HCT116 (cell line): ENCODE measurements around the gene TMSB4X. TPM values are rescaled to one million over a fixed set of nuclear protein-coding genes. Genes with fewer than 3 reads are reported as not detected.

Experiments
- ATAC-seq: fragments of 200-7000 bp; cut with Tn5 transposase; 2 replicates; pipeline ENCODE4 v1.9.1; 2020; ENCODE audit warnings: mild to moderate bottlenecking, moderate library complexity
- BruUV-seq: library from RNA; stranded (reverse); fragments of 400-500 nt; replicated peaks from 2 replicates; lab custom pipeline; 2021; lab: Mats Ljungman, UMichigan
- CTCF ChIA-PET: fragments of 300-600 bp; sonication (Branson Sonifier 250); formaldehyde crosslinking; loops from one replicate; lab custom pipeline; 2021; ENCODE audit warnings: antibody characterized with exemption; lab: Charles Lee
- POLR2A ChIA-PET: fragments of 300-600, 350-600 bp; sonication (Branson Sonifier 250); formaldehyde crosslinking; loops from one replicate; lab custom pipeline; 2021; ENCODE audit warnings: antibody characterized with exemption; lab: Charles Lee
- RAD21 ChIA-PET, 2 experiments: fragments of 300-600 bp; sonication (Branson Sonifier 250); formaldehyde crosslinking; loops; one replicate each; lab custom pipeline; 2023; ENCODE audit warnings: low total read pairs in 2 of 2; ENCODE audit not compliant: uncharacterized antibody in 2 of 2, unreplicated experiment in 2 of 2, low non-redundant PET in 1 of 2; lab: Charles Lee
- DNase-seq: peaks from one replicate; pipeline ENCODE4 v3.0.0-alpha.2; 2010; ENCODE audit warnings: low read depth, low spot score
- H2AFZ ChIP-seq: fragments of 200-600 bp; shearing (Covaris generic), sonication (generic); 2 replicates; pipeline ENCODE4 v1.6.1; 2017; ENCODE audit warnings: low read depth, mixed run types, mixed read lengths, antibody characterized with exemption, low read length; ENCODE audit not compliant: poor library complexity, severe bottlenecking
- H3K27ac ChIP-seq: 2 replicates; pipeline ENCODE4 v1.5.1; 2012; ENCODE audit warnings: low read depth, low read length
- H3K27me3 ChIP-seq: fragments of 200-600 bp; sonication (generic); 2 replicates; pipeline ENCODE4 v1.6.1; 2016; ENCODE audit warnings: mixed run types, low read length, mixed read lengths; ENCODE audit not compliant: insufficient read depth
- H3K36me3 ChIP-seq, 2 experiments: fragments of 200-500 bp in 1 of 2; fragments of 200-600 bp in 1 of 2; sonication (Bioruptor generic) in 1 of 2; sonication (generic) in 1 of 2; 2 replicates each; pipeline versions ENCODE4 v1.5.1 to v1.6.1; 2014 to 2016; ENCODE audit warnings: low read length in 2 of 2, inconsistent platforms in 1 of 2, mixed read lengths in 1 of 2, mixed run types in 1 of 2; ENCODE audit not compliant: insufficient read depth in 2 of 2, control insufficient read depth in 1 of 2
- H3K4me1 ChIP-seq, 2 experiments: fragments of 200-600 bp in 1 of 2; sonication (generic) in 1 of 2; 2 replicates each; pipeline versions ENCODE4 v1.5.1 to v1.6.1; 2012 to 2017; ENCODE audit warnings: low read length in 2 of 2, inconsistent platforms in 1 of 2, mild to moderate bottlenecking in 1 of 2, mixed read lengths in 1 of 2, mixed run types in 1 of 2, moderate library complexity in 1 of 2; ENCODE audit not compliant: insufficient read depth in 2 of 2, control insufficient read depth in 1 of 2
- H3K4me2 ChIP-seq: fragments of 200-600 bp; sonication (generic); 2 replicates; pipeline ENCODE4 v1.6.1; 2017; ENCODE audit warnings: mixed run types, low read length, mixed read lengths
- H3K4me3 ChIP-seq, 2 experiments: fragments of 200-600 bp in 1 of 2; sonication (generic) in 1 of 2; replicated peaks in 1 of 2; 2 replicates each; pipeline ENCODE4 v1.5.1; 2011 to 2016; ENCODE audit warnings: low read length in 2 of 2, control low read depth in 1 of 2, low read depth in 1 of 2, mild to moderate bottlenecking in 1 of 2, mixed read lengths in 1 of 2, mixed run types in 1 of 2
- H3K79me2 ChIP-seq: fragments of 200-600 bp; sonication (generic); 2 replicates; pipeline ENCODE4 v1.6.1; 2017; ENCODE audit warnings: mild to moderate bottlenecking, mixed run types, low read length, moderate library complexity, mixed read lengths; ENCODE audit not compliant: insufficient read depth
- H3K9ac ChIP-seq: fragments of 200-600 bp; sonication (generic); 2 replicates; pipeline ENCODE4 v1.6.1; 2016; ENCODE audit warnings: low read length, mixed read lengths
- H3K9me2 ChIP-seq: fragments of 200-600 bp; sonication (generic), shearing (Covaris generic); 2 replicates; pipeline ENCODE4 v1.6.1; 2017; ENCODE audit warnings: mixed run types, mild to moderate bottlenecking, moderate library complexity; ENCODE audit not compliant: insufficient read depth
- H3K9me3 ChIP-seq, 2 experiments: fragments of 200-500 bp in 1 of 2; fragments of 200-600 bp in 1 of 2; sonication (Bioruptor generic) in 1 of 2; sonication (generic) in 1 of 2; 2 replicates each; pipeline ENCODE4 v1.6.1; 2014 to 2017; ENCODE audit warnings: low read length in 2 of 2, mixed read lengths in 2 of 2, inconsistent platforms in 1 of 2, low read depth in 1 of 2, mild to moderate bottlenecking in 1 of 2, mixed run types in 1 of 2, moderate library complexity in 1 of 2; ENCODE audit not compliant: control insufficient read depth in 1 of 2, insufficient read depth in 1 of 2
- H4K20me1 ChIP-seq: fragments of 200-600 bp; sonication (generic), shearing (Covaris generic); 2 replicates; pipeline ENCODE4 v1.6.1; 2017; ENCODE audit warnings: mixed run types, mild to moderate bottlenecking, moderate library complexity; ENCODE audit not compliant: insufficient read depth
- CBX3 ChIP-seq: IDR thresholded peaks from 2 replicates; pipeline ENCODE4 v1.6.1; 2012; ENCODE audit warnings: low read depth
- ELF1 ChIP-seq: IDR thresholded peaks from 2 replicates; pipeline ENCODE4 v1.6.1; 2012; ENCODE audit warnings: low read depth, borderline replicate concordance
- EZH2phosphoT487 ChIP-seq: fragments of 200-600 bp; IDR thresholded peaks from 2 replicates; pipeline ENCODE4 v1.6.1; 2018; ENCODE audit warnings: antibody characterized with exemption, borderline replicate concordance
- POLR2A ChIP-seq: IDR thresholded peaks from 2 replicates; pipeline ENCODE4 v1.7.0; 2011; ENCODE audit warnings: borderline replicate concordance; ENCODE audit not compliant: insufficient read depth, insufficient read length; ENCODE audit errors: extremely low read depth
- RAD21 ChIP-seq: IDR thresholded peaks from 2 replicates; pipeline ENCODE4 v1.6.1; 2012; ENCODE audit warnings: low read depth, mild to moderate bottlenecking
- SP1 ChIP-seq: IDR thresholded peaks from 2 replicates; pipeline ENCODE4 v1.6.1; 2012; ENCODE audit warnings: low read depth
- ZNF274 ChIP-seq: fragments of 200-500 bp; sonication (Bioruptor generic); IDR thresholded peaks from 2 replicates; pipeline ENCODE4 v1.6.1; 2014; ENCODE audit warnings: mild to moderate bottlenecking, low read depth, low read length, inconsistent platforms
- intact Hi-C: fragments of 100-400 bp; cut with micrococcal nuclease; formaldehyde crosslinking; loops from 2 replicates; pipeline ENCODE4 v1.10.0; 2022
- total RNA-seq: library from RNA; stranded (reverse); gene quantifications from one replicate; pipeline ENCODE4 v1.2.1, GENCODE V29; 2021; ENCODE audit not compliant: unreplicated experiment
- TF ChIP-seq, protein P1 (sequence below), 3 experiments: fragments of 200-600 bp in 1 of 3; sonication (generic) in 1 of 3; IDR thresholded peaks in 2 of 3; conservative IDR thresholded peaks in 1 of 3; 2 replicates each; pipeline ENCODE4 v1.5.1; 2012 to 2017; ENCODE audit warnings: low read depth in 2 of 3, low read length in 2 of 3, antibody characterized with exemption in 1 of 3, borderline replicate concordance in 1 of 3, control low read depth in 1 of 3, mild to moderate bottlenecking in 1 of 3, mixed read lengths in 1 of 3, mixed run types in 1 of 3, moderate library complexity in 1 of 3; ENCODE audit not compliant: insufficient read depth in 1 of 3
- TF ChIP-seq, protein P2 (sequence below): IDR thresholded peaks from 2 replicates; pipeline ENCODE4 v1.6.1; 2012
- TF ChIP-seq, protein P3 (sequence below): IDR thresholded peaks from 2 replicates; pipeline ENCODE4 v1.6.1; 2012

TMSB4X gene
- total RNA-seq, 1 experiment from 2014 or later = 407 TPM

DNA sequence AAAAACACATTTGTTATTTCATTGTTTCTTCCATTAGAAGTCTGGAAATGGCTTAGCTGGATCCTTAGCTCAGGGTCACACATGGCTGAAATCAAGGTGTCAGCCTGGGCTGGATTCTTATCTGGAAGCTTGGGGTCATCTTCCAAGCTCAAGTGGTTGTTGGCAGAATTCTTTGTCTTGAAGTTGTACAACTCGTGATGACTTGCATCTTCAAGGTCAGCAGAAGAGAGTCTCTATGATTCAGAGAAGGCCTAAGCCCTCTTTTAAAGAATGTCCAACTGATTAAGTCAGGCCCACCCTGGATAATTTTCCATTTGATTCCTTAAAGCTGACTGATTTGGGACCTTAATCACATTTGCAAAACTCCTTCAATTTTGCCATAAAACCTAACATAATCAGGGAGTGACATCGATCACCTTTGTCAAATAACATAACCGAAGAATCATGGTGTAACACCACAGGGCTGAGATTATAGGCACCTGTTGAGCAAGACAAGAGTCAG is 22.1 kb downstream of the TMSB4X start:
- Histone ChIP-seq H3K9me2 (no peaks in the 10 kb centered on the region), H3K79me2 (no peaks in the 10 kb centered on the region), H3K27me3 (no peaks in the 10 kb centered on the region), H4K20me1 (no peaks in the 10 kb centered on the region), H3K27ac (no peak overlapping the region), H3K9me3 (no peaks in the 10 kb centered on the region), H3K4me3 (no peak overlapping the region), H3K9ac (no peak overlapping the region), H2AFZ (no peak overlapping the region), H3K4me2 (no peak overlapping the region), H3K4me1 (no peaks in the 10 kb centered on the region), H3K36me3 (no peaks in the 10 kb centered on the region)
- no TSS peak for BruUV-seq
- ChIA-PET CTCF (no interaction called here), POLR2A (no interaction called here), RAD21 (no interaction called here)
- no peak for DNase-seq
- intact Hi-C loops = no loop called here
- TF ChIP-seq, protein P1, sequence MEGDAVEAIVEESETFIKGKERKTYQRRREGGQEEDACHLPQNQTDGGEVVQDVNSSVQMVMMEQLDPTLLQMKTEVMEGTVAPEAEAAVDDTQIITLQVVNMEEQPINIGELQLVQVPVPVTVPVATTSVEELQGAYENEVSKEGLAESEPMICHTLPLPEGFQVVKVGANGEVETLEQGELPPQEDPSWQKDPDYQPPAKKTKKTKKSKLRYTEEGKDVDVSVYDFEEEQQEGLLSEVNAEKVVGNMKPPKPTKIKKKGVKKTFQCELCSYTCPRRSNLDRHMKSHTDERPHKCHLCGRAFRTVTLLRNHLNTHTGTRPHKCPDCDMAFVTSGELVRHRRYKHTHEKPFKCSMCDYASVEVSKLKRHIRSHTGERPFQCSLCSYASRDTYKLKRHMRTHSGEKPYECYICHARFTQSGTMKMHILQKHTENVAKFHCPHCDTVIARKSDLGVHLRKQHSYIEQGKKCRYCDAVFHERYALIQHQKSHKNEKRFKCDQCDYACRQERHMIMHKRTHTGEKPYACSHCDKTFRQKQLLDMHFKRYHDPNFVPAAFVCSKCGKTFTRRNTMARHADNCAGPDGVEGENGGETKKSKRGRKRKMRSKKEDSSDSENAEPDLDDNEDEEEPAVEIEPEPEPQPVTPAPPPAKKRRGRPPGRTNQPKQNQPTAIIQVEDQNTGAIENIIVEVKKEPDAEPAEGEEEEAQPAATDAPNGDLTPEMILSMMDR (IDR thresholded peaks at IDR 0.05 in 2 of 3, conservative IDR thresholded peaks at IDR 0.05 in 1 of 3; ENCODE audit: borderline replicate concordance in 1 of 3, insufficient read depth in 1 of 3, low read depth in 2 of 3, low read length in 2 of 3) = no peak
- TF ChIP-seq SP1 (no peak), EZH2phosphoT487 (no peak), ZNF274 (no peak), RAD21 (no peak), POLR2A (no peak), CBX3 (no peak), ELF1 (no peak)
- TF ChIP-seq, protein P2, sequence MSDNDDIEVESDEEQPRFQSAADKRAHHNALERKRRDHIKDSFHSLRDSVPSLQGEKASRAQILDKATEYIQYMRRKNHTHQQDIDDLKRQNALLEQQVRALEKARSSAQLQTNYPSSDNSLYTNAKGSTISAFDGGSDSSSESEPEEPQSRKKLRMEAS = no peak
- TF ChIP-seq, protein P3, sequence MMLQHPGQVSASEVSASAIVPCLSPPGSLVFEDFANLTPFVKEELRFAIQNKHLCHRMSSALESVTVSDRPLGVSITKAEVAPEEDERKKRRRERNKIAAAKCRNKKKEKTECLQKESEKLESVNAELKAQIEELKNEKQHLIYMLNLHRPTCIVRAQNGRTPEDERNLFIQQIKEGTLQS = no peak
- ATAC-seq = no peak
